Thyroid gland (tissue), 4 donors: ENCODE results near the gene STIM1.

Source experiments
- POLR2A ChIP-seq, 2 donors: fragments of 450-650 bp; IDR thresholded peaks; one replicate each; pipeline ENCODE4 v1.6.1; 2017; ENCODE audit warnings: antibody characterized with exemption in 2 of 2, mild to moderate bottlenecking in 2 of 2, moderate library complexity in 1 of 2
- TF ChIP-seq, protein P1 (sequence below), 6 experiments: fragments of 200-600 bp in 3 of 6; fragments of 450-650 bp in 3 of 6; sonication (generic) in 3 of 6; IDR thresholded peaks; one replicate each; pipeline ENCODE4 v1.5.1; 2016 to 2019; ENCODE audit warnings: antibody characterized with exemption in 6 of 6, mild to moderate bottlenecking in 2 of 6, inconsistent platforms in 1 of 6, moderate library complexity in 1 of 6

DNA sequence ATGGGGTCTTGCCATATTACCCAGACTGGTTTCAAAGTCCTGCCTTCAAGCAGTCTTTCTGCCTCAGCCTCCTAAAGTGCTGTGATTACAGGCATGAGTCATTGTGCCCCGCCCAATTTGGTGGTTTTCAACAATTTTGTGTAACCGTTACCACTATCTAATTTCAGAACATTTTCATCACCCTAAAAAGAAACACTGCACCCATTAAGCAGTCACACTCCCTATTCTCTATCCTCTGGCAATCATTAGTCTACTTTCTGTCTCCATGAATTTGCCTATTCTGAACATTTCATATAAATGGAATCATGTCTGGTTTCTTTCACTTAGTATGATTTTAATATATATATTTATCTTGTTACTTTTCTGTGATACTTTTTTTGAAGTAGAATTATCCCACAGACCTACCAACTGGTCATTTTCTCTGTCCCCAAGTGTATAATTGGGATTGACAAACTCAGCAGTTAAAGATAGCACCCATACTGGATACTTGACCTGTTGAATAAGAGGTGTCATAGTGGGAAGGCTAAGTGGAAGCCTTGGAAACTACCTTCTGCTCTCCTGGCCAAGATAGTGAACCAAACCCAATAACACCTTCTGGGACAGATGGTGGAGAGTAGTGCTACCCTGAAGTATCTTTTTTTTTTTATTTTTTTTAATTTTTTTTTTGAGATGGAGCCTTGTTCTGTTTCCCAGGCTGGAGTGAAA lies 64.8 kb downstream of the STIM1 start:
- TF ChIP-seq, protein P1, sequence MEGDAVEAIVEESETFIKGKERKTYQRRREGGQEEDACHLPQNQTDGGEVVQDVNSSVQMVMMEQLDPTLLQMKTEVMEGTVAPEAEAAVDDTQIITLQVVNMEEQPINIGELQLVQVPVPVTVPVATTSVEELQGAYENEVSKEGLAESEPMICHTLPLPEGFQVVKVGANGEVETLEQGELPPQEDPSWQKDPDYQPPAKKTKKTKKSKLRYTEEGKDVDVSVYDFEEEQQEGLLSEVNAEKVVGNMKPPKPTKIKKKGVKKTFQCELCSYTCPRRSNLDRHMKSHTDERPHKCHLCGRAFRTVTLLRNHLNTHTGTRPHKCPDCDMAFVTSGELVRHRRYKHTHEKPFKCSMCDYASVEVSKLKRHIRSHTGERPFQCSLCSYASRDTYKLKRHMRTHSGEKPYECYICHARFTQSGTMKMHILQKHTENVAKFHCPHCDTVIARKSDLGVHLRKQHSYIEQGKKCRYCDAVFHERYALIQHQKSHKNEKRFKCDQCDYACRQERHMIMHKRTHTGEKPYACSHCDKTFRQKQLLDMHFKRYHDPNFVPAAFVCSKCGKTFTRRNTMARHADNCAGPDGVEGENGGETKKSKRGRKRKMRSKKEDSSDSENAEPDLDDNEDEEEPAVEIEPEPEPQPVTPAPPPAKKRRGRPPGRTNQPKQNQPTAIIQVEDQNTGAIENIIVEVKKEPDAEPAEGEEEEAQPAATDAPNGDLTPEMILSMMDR (IDR thresholded peaks at IDR 0.05): no peak
- no peak for TF ChIP-seq POLR2A (IDR thresholded peaks at IDR 0.05)
